22Rv1 (cell line): ENCODE data around the gene MAP7.

ENCODE experiments used
- H3K27ac ChIP-seq: fragments of 450-650 bp; 2 replicates; pipeline ENCODE4 v1.5.1; 2017
- CTCF ChIP-seq: fragments of 450-650 bp; IDR thresholded peaks from 2 replicates; pipeline ENCODE4 v1.5.1; 2017; ENCODE audit warnings: mild to moderate bottlenecking
- ZFX ChIP-seq: fragments of 450-650 bp; IDR thresholded peaks from 2 replicates; pipeline ENCODE4 v1.6.1; 2017; ENCODE audit warnings: antibody characterized with exemption, borderline replicate concordance

MAP7 gene

GRCh38 chr6:136511397-136511796 is 38.8 kb downstream of the MAP7 start:
- no peak overlapping the region for H3K27ac ChIP-seq

GRCh38 chr6:136510782-136511181 is 39.4 kb downstream of the MAP7 start:
- no peak for TF ChIP-seq CTCF
- no peak overlapping the region for H3K27ac ChIP-seq

More at GRCh38 chr6:136511397-136511796, 38.8 kb downstream of the MAP7 start:
- no peak for TF ChIP-seq ZFX
- TF ChIP-seq CTCF = no peak

- no peak overlapping the region for H3K27ac ChIP-seq
- TF ChIP-seq CTCF (no peak), ZFX (no peak)
Observed at GRCh38 chr6:136510299-136510698, 39.9 kb downstream of the MAP7 start.

DNA sequence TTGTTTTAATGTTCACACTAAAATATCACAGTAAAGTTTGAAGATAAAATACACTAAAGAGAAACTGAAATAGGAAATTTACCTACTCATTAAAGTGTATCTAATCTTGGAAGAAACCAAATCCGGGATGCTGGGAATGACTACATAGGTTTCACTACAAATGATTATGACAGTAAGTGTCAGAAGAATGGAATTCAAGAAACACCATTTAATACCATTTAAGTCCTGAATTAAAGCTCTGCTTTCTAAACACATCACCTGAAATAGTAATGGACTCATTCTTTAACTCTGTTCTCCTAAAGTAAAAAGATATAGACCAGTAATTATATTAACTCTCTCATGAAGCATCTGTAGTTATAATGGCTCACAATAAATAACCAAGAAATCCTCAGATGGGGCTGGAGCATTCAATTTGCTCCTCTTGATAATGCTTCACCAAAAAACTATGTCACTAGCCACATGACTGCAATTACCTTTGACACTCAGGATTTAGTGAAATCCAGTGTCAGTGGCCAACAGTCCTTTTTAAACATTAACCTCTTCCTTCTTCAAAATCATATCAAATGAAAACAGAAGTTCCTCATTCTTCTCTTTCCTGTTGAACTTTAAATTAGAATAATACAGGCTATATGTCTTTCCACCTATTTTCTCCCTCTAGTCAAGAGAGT is 41.4 kb downstream of the MAP7 start:
- TF ChIP-seq CTCF (no peak), ZFX (no peak)

DNA sequence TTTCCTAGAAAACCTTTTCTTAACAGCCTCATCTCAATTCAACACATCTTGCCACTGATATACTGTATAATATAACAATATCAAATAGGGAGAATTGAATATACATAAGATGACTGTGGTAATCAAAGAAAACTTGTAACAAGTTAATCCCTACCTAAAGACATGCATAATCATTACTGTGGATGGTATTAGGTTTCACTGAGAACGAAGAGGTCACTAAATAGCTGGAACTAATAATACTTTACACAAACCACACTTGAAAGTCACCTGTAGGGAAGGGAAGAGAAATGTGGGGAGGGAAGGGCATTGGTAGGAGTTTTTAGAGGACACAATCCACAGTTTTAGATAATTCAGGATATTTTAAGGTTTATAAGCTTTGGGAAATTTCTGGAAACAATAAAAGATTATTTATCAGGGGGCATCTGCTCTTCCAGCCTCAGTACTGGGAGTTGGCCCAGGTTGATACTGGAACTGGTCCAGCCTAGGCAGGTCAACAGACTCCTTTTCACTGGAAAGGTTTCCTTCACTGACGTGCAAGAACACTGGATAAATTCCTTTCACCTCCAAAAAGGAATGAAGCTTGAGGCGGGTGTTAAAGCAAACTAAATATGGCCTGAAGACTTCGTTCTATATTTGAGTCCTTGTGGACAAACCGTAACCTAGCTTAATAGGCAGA is 44.0 kb downstream of the MAP7 start:
- TF ChIP-seq CTCF (no peak), ZFX (no peak)
- peak overlapping the region; percentile 32; the same call in 1 of the 2 replicates for H3K27ac ChIP-seq

More for the DNA sequence above, 41.4 kb downstream of the MAP7 start:
- no peak overlapping the region for H3K27ac ChIP-seq

GRCh38 chr6:136503303-136504029 is 46.8 kb downstream of the MAP7 start:
- TF ChIP-seq ZFX = no peak
- TF ChIP-seq CTCF = no peak
- H3K27ac ChIP-seq = no peak overlapping the region

DNA sequence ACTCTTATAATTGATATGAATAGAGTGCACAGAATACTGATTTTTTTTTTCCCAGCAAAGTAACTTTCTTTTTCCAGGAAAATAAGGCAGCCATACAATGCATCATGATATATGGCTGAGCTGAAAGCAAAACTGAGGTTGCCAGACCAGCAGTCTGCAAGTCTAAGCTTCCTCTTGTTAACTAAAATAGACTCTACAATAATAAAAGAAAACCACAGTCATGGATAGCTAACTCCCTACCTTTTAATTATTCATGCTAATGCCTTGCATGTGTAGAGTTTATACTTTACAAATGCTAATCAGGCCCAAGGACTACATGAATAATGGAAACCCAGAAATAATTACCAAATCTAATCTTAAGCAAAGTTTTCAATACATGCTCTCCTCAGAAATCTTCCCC is 47.4 kb downstream of the MAP7 start:
- H3K27ac ChIP-seq = no peak overlapping the region
- TF ChIP-seq ZFX = no peak
- no peak for TF ChIP-seq CTCF
